OCI-LY7 (cell line): ENCODE results near the gene DIP2C. TPM values are rescaled to one million over a fixed set of nuclear protein-coding genes. Genes with fewer than 3 reads are reported as not detected.

Source experiments
- BruUV-seq: library from RNA; stranded (reverse); fragments of 400-500 nt; replicated peaks from 2 replicates; lab custom pipeline; 2021; lab: Mats Ljungman, UMichigan
- CTCF ChIA-PET: fragments of 300-600 bp; sonication (Branson Sonifier 250); formaldehyde crosslinking; loops from one replicate; lab custom pipeline; 2022; ENCODE audit warnings: antibody characterized with exemption; ENCODE audit not compliant: unreplicated experiment; lab: Charles Lee
- POLR2A ChIA-PET: fragments of 300-600 bp; sonication (Branson Sonifier 250); formaldehyde crosslinking; loops from one replicate; lab custom pipeline; 2022; ENCODE audit warnings: antibody characterized with exemption; lab: Charles Lee
- DNase-seq: peaks from one replicate; pipeline ENCODE4 v3.0.0-alpha.2; 2015; ENCODE audit warnings: low spot score
- H2AFZ ChIP-seq: fragments of 200-600 bp; sonication (generic), shearing (Covaris generic); 2 replicates; pipeline ENCODE4 v1.6.1; 2014; ENCODE audit warnings: mild to moderate bottlenecking, antibody characterized with exemption, low read length, moderate library complexity
- H3K27ac ChIP-seq: fragments of 200-600 bp; sonication (generic); 2 replicates; pipeline ENCODE4 v1.5.1; 2014; ENCODE audit warnings: mixed run types, low read depth, mild to moderate bottlenecking, moderate library complexity, low read length, inconsistent platforms; ENCODE audit not compliant: poor library complexity, severe bottlenecking
- H3K36me3 ChIP-seq: fragments of 200-600 bp; sonication (generic); 2 replicates; pipeline ENCODE4 v1.6.1; 2014; ENCODE audit warnings: mild to moderate bottlenecking, antibody characterized with exemption, low read length, moderate library complexity, mixed read lengths; ENCODE audit not compliant: insufficient read depth
- H3K4me1 ChIP-seq: fragments of 200-600 bp; sonication (generic); 2 replicates; pipeline ENCODE4 v1.5.1; 2014; ENCODE audit warnings: mild to moderate bottlenecking, low read length; ENCODE audit not compliant: insufficient read depth, poor library complexity, severe bottlenecking
- H3K4me2 ChIP-seq: fragments of 200-600 bp; sonication (generic); 2 replicates; pipeline ENCODE4 v1.6.1; 2014; ENCODE audit warnings: mild to moderate bottlenecking, low read length
- H3K4me3 ChIP-seq: fragments of 200-600 bp; sonication (generic); 2 replicates; pipeline ENCODE4 v1.5.1; 2014; ENCODE audit warnings: mild to moderate bottlenecking, low read depth, low read length; ENCODE audit not compliant: poor library complexity, severe bottlenecking
- H3K79me2 ChIP-seq: fragments of 200-600 bp; sonication (generic); 2 replicates; pipeline ENCODE4 v1.6.1; 2016; ENCODE audit warnings: low read depth, mild to moderate bottlenecking, low read length, moderate library complexity, mixed read lengths; ENCODE audit not compliant: insufficient read depth
- H3K9me2 ChIP-seq: fragments of 200-600 bp; sonication (generic); 2 replicates; pipeline ENCODE4 v1.6.1; 2016; ENCODE audit warnings: mild to moderate bottlenecking, low read length, mixed read lengths; ENCODE audit not compliant: insufficient read depth
- H3K9me3 ChIP-seq: fragments of 200-600 bp; sonication (generic); 2 replicates; pipeline ENCODE4 v1.6.1; 2014; ENCODE audit warnings: mild to moderate bottlenecking, mixed run types, low read length, mixed read lengths
- H4K20me1 ChIP-seq: fragments of 200-600 bp; sonication (generic); 2 replicates; pipeline ENCODE4 v1.6.1; 2014; ENCODE audit warnings: mild to moderate bottlenecking, antibody characterized with exemption, low read length, moderate library complexity, mixed read lengths; ENCODE audit not compliant: insufficient read depth
- EZH2phosphoT487 ChIP-seq: fragments of 200-600 bp; sonication (generic); IDR thresholded peaks from 2 replicates; pipeline ENCODE4 v1.6.1; 2018; ENCODE audit warnings: low read depth, borderline replicate concordance, mild to moderate bottlenecking, mixed run types, antibody characterized with exemption, low read length, moderate library complexity, mixed read lengths
- intact Hi-C: fragments of 100-400 bp; cut with micrococcal nuclease; formaldehyde crosslinking; loops from one replicate; pipeline ENCODE4 v1.10.0; 2022; ENCODE audit not compliant: unreplicated experiment
- total RNA-seq, 2 experiments: library from RNA; depleted of rRNA in 1 of 2; stranded (reverse); fragments of >200 nt in 1 of 2; shearing (Covaris generic) in 1 of 2; gene quantifications; 2 replicates each; pipeline ENCODE4 v1.2.3, GENCODE V29; 2014 to 2022
- TF ChIP-seq, protein P1 (sequence below): fragments of 200-600 bp; sonication (generic); conservative IDR thresholded peaks from 2 replicates; pipeline ENCODE4 v1.5.1; 2014; ENCODE audit warnings: mild to moderate bottlenecking, antibody characterized with exemption, low read length, moderate library complexity, mixed read lengths

DIP2C gene
- total RNA-seq, 2 experiments from 2014 or later = 10.9 to 29.5 TPM

GRCh38 chr10:656883-657282 lies 32.6 kb downstream of the DIP2C start:
- Histone ChIP-seq H3K9me3 (no peaks in the 10 kb centered on the region), H2AFZ (no peak overlapping the region), H3K79me2 (no peaks in the 10 kb centered on the region), H3K36me3 (no peaks in the 10 kb centered on the region), H3K4me1 (peaks cover 3% of the 10 kb centered on the region), H4K20me1 (no peaks in the 10 kb centered on the region; the same call in 1 of the 2 replicates), H3K9me2 (no peaks in the 10 kb centered on the region), H3K4me3 (no peak overlapping the region), H3K4me2 (no peak overlapping the region), H3K27ac (no peak overlapping the region)
- BruUV-seq = no TSS peak
- no peak for DNase-seq
- intact Hi-C loops = no loop called here
- TF ChIP-seq, protein P1, sequence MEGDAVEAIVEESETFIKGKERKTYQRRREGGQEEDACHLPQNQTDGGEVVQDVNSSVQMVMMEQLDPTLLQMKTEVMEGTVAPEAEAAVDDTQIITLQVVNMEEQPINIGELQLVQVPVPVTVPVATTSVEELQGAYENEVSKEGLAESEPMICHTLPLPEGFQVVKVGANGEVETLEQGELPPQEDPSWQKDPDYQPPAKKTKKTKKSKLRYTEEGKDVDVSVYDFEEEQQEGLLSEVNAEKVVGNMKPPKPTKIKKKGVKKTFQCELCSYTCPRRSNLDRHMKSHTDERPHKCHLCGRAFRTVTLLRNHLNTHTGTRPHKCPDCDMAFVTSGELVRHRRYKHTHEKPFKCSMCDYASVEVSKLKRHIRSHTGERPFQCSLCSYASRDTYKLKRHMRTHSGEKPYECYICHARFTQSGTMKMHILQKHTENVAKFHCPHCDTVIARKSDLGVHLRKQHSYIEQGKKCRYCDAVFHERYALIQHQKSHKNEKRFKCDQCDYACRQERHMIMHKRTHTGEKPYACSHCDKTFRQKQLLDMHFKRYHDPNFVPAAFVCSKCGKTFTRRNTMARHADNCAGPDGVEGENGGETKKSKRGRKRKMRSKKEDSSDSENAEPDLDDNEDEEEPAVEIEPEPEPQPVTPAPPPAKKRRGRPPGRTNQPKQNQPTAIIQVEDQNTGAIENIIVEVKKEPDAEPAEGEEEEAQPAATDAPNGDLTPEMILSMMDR = no peak
- no peak for TF ChIP-seq EZH2phosphoT487
- CTCF ChIA-PET = no interaction called here
- POLR2A ChIA-PET = no interaction called here

GRCh38 chr10:655184-655583 lies 34.3 kb downstream of the DIP2C start:
- no peak for DNase-seq
- TF ChIP-seq, protein P1 = no peak
- TF ChIP-seq EZH2phosphoT487 = no peak
- Histone ChIP-seq H3K79me2 (no peaks in the 10 kb centered on the region), H3K9me2 (no peaks in the 10 kb centered on the region), H2AFZ (no peak overlapping the region), H3K4me2 (no peak overlapping the region), H3K27ac (no peak overlapping the region), H3K9me3 (no peaks in the 10 kb centered on the region), H3K4me1 (no peaks in the 10 kb centered on the region), H3K4me3 (no peak overlapping the region), H3K36me3 (no peaks in the 10 kb centered on the region), H4K20me1 (no peaks in the 10 kb centered on the region; the same call in 1 of the 2 replicates)
- ChIA-PET POLR2A (no interaction called here), CTCF (no interaction called here)
- no TSS peak for BruUV-seq
- intact Hi-C loops = no loop called here

DNA sequence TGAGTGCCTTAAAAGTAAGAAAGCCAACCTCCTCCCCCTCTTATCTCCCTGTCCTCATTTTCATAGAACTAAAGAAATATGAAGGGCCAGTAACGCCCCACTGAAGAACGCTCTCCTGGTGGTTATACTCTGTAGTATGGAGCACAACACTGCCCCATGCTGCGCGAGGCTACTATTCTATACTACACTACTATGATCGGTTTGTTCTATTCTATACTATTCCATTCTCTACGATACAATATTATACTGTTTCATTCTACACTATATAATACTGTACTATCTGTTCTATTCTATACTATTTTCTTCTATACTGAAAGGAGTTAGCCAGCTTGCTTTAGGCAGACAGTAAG lies 34.8 kb downstream of the DIP2C start:
- no peak overlapping the region for H3K4me2 ChIP-seq
- H3K36me3 ChIP-seq = no peaks in the 10 kb centered on the region
- TF ChIP-seq, protein P1 = no peak
- no peak for TF ChIP-seq EZH2phosphoT487
- no peaks in the 10 kb centered on the region for H3K9me2 ChIP-seq
- DNase-seq = no peak
- H2AFZ ChIP-seq = no peak overlapping the region
- no peaks in the 10 kb centered on the region for H3K9me3 ChIP-seq
- H4K20me1 ChIP-seq = no peaks in the 10 kb centered on the region; the same call in 1 of the 2 replicates
- CTCF ChIA-PET = no interaction called here
- H3K27ac ChIP-seq = no peak overlapping the region
- POLR2A ChIA-PET = no interaction called here
- H3K4me3 ChIP-seq = no peak overlapping the region
- BruUV-seq = no TSS peak
- intact Hi-C loops = no loop called here
- no peaks in the 10 kb centered on the region for H3K4me1 ChIP-seq
- H3K79me2 ChIP-seq = no peaks in the 10 kb centered on the region
